T-helper 9 cell (primary cell): ENCODE results near the gene DAB1.

Source experiments
- DNase-seq: peaks from one replicate; pipeline ENCODE4 v3.0.0-alpha.2; 2020

The DAB1 gene

DNA sequence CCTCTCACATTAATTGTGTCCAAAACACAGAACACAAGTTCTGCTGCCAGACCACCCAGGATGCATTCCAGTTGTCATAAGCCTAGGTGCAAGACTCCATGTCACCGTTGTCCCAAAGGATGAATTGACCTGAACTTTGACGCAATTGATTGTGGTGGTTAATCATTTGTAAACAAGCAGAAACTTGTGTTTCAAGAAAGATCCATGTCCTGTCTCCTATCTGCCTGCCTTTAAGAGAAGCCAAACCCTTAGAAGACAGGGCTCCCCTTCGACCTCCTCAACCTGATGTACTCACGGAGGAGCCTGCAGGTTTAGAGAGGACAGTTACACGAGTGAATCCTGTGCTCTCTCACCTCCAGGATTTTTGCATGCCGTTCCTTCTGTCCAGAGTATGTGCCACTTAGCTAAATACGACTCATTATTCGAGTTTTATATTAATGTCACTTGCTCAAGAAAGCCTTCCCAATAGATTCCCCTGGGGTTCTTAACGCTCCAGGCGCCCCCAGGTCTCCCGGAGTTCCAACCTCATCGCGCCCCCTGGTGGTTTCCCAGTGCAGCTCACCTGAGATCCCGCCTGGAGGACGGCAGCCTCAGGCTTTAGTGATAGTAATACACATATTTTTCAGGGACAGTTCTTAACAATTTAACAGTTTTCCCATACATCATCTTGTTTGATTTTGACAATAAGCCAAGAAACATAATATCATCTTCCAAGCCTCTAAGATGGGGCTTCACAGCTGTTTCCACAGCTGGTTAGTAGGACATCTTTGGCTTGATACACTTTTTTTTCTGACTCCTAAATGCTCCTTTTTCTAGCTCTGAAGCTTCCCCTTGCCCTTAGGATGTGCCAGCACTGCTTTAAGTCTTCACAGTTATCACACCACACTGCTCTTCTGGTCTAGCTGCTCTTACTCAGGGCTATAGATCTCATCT is 455.7 kb downstream of the DAB1 start:
- DNase-seq, result no peak

DNA sequence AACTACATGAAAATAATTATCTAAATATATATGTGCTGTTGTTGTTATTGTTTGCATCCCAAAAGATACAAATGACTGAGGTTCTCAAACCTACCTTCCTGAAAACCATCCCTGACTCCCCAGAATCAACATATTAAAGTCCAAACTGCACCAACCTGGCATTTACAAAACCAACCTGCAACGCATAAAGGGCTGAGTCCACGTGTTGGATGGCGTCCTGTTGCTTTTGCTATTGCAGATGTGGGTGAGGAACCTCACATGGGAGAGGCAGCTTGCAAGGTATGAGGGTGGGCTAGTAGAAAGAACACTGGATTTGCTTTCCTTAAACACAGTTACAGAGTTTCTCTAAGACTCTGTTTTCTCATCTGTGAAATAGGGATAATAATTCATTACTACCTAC is 456.5 kb downstream of the DAB1 start:
- DNase-seq, result no peak

DNA sequence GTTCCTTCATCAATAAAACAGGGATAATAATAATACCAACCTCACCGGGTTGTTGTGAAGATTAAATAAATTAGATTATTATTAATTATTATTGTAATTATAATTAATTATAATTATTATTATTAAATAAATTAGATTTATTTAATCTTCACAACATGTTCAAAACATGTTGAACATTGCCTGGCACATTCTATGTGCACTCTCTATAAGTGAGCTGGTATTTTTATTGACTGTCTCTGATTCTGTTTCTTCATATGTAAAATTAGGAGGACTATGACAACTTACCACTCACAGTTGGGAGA is 457.2 kb downstream of the DAB1 start:
- DNase-seq, result no peak

DNA sequence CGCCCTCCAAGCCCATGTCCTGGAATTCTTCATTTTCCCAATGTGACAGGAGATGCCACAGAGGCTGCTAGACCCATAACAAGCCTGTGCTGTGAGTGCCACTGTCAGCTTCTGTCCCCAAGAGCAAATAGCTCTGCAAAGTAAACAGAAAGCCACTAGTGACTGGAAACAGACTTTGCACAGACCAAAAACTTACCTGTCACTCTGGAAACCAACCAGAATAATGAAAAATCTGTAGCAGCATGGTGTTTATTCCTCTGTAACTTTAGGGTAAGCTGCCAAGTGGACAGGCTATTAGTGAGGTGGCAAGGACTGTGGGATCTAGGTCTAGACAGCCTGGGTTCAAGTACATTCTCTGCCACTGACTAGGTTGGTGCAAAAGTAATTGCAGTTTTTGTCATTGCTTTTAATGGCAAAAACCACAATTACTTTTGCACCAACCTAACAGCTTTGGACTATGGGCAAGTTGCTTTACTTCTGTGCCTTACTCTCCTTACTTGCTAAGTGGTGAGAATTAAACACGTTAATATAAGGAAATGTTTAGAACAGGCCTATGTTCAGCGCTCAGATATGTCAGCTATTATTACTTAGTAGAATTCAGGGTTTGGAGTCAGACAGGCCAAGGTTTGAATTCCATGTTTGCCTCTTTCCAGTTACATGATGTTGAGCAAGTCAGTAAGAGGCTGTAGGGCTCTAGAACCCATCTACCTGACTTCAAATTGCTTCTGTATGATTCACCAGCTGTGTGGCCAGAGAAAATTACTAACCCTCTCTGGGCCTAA is 457.8 kb downstream of the DAB1 start, which contains the start of gene C8B:
TSS of gene C8B (minus strand) at position 100 of the 782 bp plus-strand sequence. CDS start at position 33, 67 bp downstream.
- DNase-seq, result no peak

DNA sequence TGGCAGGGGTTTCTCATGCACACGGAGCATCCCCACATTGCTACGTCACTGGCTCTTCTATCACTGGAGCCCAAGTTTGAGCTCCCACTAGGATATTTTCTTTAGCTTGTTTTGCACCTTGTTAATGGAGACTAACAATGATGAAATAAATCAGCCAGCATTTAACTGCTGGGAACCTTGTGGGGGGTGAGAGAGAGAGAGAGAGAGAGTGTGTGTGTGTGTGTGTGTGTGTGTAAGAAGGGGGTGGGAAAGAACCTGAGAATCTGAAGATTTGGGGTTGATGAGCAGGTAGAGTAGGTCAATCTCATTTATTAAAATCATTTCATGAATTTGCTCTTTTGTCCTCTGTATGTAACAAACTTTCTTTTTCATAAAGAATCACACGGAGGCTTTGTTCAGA is 458.7 kb downstream of the DAB1 start:
- no peak for DNase-seq

DNA sequence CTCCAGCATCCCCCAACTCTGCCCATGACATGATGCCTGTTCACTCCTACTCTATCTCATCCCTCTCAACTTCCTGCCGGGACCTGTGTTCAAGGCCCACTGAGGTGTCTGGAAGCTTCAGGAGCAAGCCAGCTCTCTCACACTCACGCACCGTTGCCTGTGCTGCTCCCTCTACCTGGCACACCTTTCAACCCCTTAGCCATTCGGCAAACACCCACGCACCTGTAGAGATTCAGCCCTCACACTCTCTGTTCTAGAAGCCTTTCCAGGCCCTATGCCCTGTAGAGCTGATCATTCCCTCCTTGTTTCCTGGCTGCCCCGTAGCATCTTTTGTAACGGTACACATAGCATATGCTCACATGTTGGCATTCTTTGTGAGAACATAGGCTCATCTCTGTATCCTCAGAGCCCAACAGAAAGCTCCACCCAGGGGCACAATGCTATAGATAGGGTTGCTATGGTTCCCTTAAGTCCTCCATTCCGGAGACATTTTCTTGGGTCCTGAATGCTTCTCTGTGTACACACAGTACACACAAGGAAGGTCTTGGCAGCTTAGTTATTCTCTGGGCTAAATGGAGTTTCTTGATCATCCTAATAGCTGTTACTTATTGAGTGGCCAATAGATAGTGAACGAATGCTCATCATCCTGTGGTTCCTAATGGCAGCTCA is 459.4 kb downstream of the DAB1 start:
- DNase-seq, result no peak

DNA sequence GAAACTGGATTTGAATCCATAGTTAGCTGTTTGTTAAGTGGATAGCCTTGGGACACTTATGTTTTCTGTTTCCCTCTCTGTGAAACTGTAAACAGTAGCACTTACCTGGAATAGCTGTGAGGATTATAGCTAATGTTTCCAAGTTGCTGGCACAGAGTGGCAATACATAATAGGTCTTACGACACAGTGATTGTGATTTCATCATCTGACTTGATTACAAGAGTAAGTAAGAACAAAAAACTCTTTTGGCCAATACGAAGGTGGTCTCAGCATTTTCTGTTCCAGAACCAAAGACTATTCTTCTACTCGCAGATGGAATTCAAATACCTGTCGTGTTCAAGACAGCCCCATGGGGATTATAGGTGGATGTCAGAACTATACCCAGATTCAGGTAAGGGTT is 460.2 kb downstream of the DAB1 start:
- no peak for DNase-seq

DNA sequence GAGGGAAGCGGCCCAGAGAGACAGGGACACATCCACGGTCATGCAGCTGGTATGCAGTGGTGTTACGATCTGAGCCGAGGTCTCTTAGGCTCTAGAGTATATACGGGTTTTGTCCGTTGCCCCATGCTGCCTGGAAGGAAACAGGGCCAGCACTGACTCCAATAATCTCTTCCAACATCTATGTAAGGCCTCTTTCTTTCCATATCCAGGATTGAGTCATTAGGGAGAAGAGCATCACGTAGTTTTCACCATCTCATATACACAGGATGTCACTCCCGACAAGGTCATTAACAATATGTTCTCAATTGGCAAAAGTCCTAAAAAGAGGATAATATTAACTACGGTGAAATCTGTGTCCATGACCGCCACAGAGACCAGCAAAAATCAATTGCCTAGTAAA is 462.4 kb downstream of the DAB1 start:
- no peak for DNase-seq

DNA sequence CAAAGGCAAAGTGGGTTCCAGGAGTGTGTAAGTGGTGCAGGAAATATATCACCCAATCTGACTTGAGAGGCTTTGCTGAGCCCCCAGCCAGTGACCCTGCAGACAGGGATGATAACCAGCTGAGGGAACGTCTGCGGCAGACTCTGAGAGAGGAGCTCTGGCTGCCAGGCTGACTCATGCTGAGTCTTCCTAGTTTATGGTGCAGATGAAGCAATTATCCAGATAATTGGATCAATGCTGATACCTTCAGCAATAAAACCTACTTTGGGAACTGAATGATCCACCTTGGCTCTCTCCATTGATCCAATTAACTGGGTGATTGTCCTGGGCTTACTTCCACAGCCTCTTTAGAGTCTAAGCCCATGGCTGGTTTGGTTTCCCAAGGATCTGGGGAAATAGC is 465.3 kb downstream of the DAB1 start:
- DNase-seq, result no peak

DNA sequence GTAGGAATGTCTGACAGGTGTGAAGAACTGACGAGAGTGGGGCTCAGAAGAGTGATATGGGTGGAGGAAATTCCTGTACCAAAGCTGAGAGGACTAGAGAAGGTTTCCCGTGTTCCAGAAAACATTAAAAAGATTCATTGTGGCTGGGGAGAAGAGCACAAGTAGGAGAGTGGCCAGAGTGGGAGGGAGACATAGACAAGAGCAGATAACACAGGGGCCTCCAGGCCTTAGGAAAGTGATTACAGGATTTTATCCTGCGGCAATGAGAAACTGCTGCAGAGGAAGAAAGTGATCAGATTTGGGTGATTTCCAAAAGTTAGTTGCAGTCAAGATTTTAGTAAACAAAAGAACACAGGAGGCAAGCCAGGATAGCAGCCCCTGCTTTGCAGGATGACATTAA is 465.9 kb downstream of the DAB1 start:
- DNase-seq, result no peak

DNA sequence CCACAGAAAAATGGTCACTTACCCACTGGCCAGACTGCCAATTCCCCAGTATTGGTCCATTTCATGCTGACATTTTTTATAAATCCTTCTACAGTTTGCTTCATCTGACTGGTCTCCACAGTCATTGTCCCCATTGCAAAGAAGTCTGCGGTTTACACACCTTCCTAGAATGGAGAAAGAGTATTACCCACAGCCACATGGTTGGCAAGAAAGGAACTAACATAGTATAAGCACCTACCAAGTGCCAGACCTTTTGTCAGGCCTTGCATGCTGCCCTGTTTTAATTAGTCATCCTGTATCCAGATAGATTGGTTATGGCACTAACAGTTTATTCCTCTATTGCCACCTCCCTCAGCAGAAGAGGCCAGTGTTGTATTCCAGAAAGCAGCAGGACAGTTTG is 469.2 kb downstream of the DAB1 start:
- DNase-seq, result no peak

DNA sequence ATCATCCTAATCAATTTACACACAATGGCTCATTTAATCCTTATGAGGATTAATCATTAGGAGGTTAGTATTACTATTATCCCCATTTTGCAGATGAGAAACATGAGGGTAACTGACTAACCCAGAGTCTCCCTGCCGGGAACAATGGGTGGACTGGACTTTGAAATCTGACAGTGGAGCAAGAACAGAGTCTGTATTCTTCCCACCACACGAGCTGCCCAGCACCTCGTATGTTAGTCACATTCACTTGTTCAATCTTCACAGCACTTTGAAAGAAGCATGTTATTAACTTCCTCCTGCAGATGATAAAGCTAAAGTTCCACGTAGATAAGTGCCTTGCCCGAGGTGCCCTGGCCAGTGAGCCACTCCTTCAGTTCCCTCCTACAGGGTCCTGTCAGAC is 470.5 kb downstream of the DAB1 start:
- DNase-seq, result no peak

DNA sequence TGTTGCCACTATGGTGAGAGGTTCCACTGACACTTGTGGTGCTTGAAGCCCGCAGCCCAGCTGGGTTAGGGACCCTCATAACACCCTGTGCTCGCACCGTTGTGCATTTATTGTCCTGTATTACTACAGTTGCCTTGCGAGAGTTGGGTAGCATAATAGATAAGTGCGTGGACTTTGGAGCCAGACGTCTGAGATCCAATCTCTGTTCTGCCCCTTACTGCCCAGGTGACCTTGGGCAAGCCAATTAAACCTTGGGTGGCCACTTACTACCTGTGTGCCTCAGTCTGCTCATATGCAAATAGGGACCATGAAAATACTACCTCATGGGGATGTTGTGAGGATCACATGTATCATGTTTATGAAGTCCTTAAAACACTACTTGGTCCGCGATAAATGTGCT is 471.4 kb downstream of the DAB1 start:
- no peak for DNase-seq

DNA sequence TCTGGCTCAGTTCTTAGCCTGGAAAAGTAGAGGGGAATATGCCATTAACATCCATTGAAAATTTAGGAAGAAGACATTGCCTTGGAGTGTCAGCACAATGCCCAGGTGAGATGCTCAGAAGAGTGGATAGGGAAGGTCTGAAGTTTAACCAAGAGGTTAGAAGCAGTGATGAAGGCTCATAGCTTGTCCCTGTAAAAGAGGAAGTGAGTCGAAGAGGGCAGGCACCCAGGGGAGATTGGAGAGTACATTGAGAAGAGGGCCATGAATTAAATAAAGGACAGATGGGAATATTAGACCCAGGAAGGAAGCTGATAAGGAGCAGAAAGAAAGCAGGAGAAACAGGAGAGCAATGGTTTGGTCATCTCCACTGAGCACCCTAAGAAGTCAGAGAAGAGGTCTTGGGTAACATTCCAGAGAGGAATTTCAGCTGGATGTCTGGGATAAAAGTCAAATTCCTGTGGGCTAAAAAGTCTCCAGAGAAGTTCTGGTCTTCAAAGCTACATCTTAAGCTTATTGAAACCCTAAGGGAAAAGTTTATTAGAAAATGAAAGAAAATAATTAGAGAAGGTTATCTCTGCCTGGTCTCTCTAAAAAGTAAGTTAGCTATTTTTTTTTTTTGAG is 475.3 kb downstream of the DAB1 start:
- DNase-seq, result no peak
